HFF-Myc (cell line): ENCODE measurements around the gene NOD1.
A peak's percentile ranks its signal among the peaks of the same experiment; 100 is the strongest.
"Not testable (repeated sequence)": the region's sequence is repeated elsewhere in the genome, so short reads cannot be mapped to it uniquely, and the experiment has no call there.

Experiments
- DNase-seq: peaks from one replicate; pipeline ENCODE4 v3.0.0-alpha.2; 2011; ENCODE audit warnings: low read depth; ENCODE audit errors: extremely low read depth
- H3K4me3 ChIP-seq: replicated peaks from 2 replicates; pipeline ENCODE4 v1.5.1; 2011; ENCODE audit warnings: low read depth, mild to moderate bottlenecking, control low read depth, low read length
- CTCF ChIP-seq: IDR thresholded peaks from 2 replicates; pipeline ENCODE4 v1.5.1; 2012; ENCODE audit warnings: mild to moderate bottlenecking, low read depth, low read length, control low read depth; ENCODE audit errors: missing control alignments

NOD1 gene

DNA sequence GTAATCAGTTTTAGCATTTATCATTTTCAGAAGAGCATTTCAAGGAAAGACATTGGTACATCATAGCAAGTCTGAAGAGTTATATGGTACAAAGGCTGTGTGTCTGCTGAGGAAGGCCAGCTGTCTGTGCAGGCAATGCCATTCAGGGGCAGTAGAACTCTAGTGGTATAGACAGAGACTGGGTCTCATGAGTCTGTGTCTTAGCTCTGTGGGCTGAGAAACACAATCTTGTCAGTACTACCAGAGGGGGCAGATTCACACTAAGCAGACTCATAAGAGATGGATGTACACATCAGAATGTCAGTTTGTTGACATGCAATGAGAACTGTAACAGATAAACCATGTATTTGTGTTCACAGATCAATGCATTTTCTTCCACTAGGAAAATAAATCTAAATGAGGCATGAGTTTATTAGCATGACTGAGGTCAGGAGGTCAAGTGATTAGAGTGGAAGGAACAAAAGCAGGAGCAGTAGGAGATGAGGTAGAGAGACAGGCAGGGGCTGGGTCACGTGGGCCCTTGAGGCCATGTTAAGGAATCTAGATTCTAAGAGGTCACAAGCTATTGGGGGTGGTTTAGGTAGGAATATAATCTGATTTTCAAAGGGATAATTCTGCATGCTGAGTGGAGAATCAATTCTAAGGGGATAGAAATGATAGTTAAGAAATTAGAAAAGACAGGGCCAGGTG, 33.5 kb upstream of the NOD1 start:
- no peak overlapping the region for H3K4me3 ChIP-seq
- TF ChIP-seq CTCF, result no peak
- no peak for DNase-seq

- H3K4me3 ChIP-seq, result no peak overlapping the region
- DNase-seq, result no peak
- TF ChIP-seq CTCF, result no peak
These were observed 32.9 kb upstream of the NOD1 start for GRCh38 chr7:30511494-30511893.

DNA sequence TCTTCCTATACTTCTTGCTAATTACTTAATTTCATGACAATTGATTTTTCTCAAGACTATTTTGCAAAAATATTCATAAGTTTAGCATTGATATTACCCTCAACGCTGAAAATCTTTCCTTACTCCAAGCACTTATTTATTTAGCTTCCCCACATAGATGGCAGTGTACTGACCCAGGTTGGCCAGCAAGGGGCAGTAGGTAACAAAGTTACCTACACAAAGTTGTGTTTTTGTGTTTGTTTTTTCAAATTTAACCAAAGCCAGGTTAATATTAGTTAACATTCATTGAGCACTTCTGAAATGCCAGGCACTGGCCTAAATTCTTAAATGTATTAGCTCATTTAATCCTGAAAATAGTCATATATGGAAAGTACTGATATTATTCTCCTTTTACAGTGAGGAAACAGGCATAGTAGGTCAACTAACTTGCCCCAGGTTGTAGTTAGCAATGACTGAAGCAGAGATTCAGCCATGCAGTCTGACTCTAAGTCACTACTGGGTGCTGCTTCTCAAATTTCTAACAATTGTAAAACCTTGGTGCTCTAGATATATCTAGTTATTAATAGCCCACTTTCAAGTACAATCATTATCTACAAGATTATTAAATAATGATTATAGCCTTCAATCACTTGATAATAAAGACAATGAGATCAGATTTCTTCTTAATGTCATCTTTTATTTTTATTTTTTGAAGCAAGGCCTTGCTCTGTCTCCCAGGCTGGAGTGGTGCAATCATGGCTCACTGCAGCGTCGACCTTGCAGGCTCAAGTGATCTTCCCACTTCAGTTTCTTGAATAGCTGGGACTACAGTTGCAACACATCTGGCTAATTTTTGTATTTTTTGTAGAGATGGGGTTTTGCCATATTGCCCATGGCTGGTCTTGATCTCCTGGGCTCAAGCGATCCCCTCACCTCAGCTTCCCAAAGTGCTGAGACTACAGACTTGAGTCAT, 31.8 kb upstream of the NOD1 start:
- peak; percentile 11 for DNase-seq
- no peak overlapping the region for H3K4me3 ChIP-seq
- peak; percentile 73 for TF ChIP-seq CTCF

DNA sequence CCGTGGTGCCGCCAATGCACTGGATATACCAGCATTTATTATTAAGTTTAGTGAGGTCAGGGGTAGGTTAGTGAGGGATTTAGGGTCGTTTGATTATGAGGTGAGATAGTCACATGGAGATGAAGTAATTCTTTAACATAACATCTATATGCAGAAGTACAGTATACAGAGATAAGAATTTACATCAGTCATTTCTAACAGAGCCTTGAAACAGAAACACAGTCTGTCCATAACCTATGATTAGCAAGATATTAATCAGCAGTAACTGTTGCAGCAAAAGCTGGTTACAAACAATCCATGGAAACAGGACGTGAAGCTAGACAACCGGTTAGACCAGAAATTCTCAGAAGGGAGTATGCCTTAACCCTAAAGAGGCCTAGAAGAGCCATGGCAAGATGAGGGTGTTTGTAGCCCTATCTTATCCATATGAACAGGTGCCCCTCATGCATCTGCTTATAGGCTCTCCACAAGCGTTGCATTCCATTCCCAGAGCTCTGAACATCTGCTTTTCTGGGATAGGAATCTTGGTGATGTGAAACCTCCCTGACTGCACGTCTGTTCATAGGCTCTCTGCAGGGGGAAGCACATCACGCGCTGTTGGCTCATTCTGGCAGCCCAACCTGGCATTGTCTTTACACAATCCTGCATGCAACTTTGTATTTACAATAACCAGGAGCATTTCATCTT, 30.7 kb upstream of the NOD1 start:
- not testable (repeated sequence) for H3K4me3 ChIP-seq, DNase-seq

DNA sequence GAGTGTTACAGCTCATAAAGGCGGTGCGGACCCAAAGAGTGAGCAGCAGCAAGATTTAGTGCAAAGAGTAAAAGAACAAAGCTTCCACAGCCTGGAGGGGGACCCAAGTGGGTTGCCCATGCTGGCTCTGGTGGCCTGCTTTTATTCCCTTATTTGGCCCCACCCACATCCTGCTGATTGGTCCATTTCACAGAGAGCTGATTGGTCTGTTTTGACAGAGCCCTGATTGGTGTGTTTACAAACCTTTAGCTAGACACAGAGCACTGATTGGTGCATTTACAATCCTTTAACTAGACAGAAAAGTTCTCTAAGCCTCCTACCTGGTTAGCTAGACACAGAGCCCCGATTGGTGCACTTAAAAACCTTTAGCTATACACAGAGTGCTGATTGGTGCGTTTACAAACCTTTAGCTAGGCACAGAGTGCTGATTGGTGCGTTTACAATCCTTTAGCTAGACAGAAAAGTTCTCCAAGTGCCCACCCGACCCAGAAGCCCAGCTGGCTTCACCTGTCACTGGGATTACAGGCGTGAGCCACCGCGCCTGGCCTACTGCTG, 28.8 kb upstream of the NOD1 start:
- not testable (repeated sequence) for H3K4me3 ChIP-seq, DNase-seq

DNA sequence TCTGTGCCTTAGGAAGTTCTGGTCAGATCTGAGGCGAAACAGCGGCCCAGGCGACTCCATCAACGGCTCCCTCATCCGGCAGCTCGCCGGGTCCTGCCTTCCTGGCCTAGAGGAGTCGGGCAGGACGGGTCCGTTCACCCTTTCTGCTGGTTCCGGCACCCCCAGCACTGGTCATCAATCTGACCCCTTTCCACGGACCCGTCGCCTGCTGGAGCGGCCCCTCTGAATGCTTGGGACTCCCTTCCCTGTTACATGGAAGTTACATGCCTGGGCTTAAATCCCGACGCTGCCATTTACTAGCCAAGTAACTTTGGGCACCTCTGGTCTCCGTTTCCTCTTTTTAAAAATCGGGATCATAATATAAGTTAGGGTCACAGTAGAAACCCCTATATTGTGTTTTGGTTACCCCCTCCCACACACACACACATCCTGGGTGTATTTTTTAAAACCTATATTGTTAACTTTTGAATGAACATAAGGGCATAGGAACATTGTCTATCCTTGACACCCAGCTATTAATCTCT, 26.7 kb upstream of the NOD1 start:
- no peak for TF ChIP-seq CTCF
- H3K4me3 ChIP-seq, result peak overlapping the region; percentile 91
- DNase-seq, result no peak

GRCh38 chr7:30504301-30505173, 26.0 kb upstream of the NOD1 start, which contains the start of gene GGCT:
TSS of gene GGCT (minus strand) at chr7:30504829. CDS start at chr7:30504709, 120 bp downstream.
- no peak for TF ChIP-seq CTCF
- peak; percentile 94 for DNase-seq
- peak within 1 kb of the TSS; percentile 91 for H3K4me3 ChIP-seq
